Stimulated activated CD8-positive, alpha-beta memory T cell treated with anti-CD3 and anti-CD28 coated beads, Interleukin-7, amount 100 ng/mL, for 1 hour (primary cell): ENCODE measurements around the gene AOPEP.

Experiments
- DNase-seq, 2 donors: peaks; one replicate each; pipeline ENCODE4 v3.0.0-alpha.2; 2020; ENCODE audit warnings: low read depth in 2 of 2

The AOPEP gene

GRCh38 chr9:94760010-94760409 is 33.5 kb downstream of the AOPEP start:
- no peak for DNase-seq

- DNase-seq: no peak
Measured at GRCh38 chr9:94760660-94761059, 34.2 kb downstream of the AOPEP start.

DNA sequence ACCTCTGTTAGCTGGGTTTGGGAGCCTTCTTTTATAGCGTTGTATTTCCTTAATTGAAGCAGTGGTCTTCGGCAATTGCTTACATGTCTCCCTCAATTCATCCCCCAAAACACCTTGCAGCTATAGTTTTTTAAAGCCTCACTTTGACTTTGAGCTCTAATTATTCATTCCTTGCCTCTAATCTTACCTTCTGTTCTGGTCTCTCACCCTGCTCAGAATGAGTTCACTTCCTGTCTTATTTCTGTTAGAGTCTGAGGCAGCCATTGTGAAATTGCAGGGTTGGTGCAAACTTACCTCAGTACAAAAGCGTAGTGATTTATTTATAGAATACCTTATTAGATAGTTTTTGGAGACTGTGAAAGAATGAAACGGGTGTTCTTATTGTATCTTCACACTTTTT is 35.0 kb downstream of the AOPEP start:
- DNase-seq: no peak

DNA sequence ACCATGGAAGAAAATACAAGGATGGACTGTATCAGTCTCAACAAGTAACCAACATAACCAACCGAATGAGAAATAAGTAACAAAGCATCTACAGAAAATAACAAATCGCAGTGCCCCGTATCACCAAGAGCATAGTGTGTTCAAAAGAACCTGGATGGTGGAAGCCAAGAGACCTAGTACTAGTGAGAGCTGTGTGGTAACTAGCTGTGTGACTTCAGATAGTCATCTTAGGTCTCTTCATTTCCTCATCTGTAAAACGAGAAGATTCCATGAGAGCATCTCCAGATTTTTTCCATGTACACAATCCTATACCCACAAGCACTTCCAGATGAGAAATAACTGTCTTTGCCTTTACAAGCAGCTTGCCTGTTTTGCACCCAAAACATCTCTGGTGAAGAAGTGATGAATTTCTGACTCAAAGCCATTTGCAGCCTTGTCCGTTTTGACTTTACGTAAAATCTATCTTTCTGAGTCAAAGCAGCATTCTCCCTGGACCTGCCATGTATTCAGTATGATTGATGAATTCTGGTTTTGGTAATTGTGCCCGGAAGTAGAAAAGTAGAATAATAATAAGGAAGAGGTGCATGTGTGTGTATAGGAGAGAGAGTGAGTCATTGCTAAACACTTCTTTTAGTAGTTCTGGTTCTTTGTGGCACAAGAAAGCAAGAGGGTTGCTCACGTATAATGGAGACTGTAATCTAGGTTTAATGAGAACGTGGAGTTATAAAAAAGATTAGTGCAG is 41.0 kb downstream of the AOPEP start:
- no peak for DNase-seq

GRCh38 chr9:94768766-94769165 is 42.3 kb downstream of the AOPEP start:
- DNase-seq: no peak

GRCh38 chr9:94770334-94770733 is 43.8 kb downstream of the AOPEP start:
- DNase-seq: no peak

- DNase-seq: no peak
Measured at GRCh38 chr9:94771096-94771495, 44.6 kb downstream of the AOPEP start.

GRCh38 chr9:94772144-94772543 is 45.6 kb downstream of the AOPEP start:
- DNase-seq: no peak

- no peak for DNase-seq
Measured at GRCh38 chr9:94772639-94773303, 46.3 kb downstream of the AOPEP start.

GRCh38 chr9:94773655-94774054 is 47.2 kb downstream of the AOPEP start:
- no peak for DNase-seq

- no peak for DNase-seq
Measured at GRCh38 chr9:94778013-94778412, 51.5 kb downstream of the AOPEP start.

- no peak for DNase-seq
Measured at GRCh38 chr9:94779031-94779430, 52.5 kb downstream of the AOPEP start.

- no peak for DNase-seq
Measured at GRCh38 chr9:94779693-94780290, 53.3 kb downstream of the AOPEP start.

GRCh38 chr9:94780516-94780950 is 54.0 kb downstream of the AOPEP start:
- DNase-seq: no peak

DNA sequence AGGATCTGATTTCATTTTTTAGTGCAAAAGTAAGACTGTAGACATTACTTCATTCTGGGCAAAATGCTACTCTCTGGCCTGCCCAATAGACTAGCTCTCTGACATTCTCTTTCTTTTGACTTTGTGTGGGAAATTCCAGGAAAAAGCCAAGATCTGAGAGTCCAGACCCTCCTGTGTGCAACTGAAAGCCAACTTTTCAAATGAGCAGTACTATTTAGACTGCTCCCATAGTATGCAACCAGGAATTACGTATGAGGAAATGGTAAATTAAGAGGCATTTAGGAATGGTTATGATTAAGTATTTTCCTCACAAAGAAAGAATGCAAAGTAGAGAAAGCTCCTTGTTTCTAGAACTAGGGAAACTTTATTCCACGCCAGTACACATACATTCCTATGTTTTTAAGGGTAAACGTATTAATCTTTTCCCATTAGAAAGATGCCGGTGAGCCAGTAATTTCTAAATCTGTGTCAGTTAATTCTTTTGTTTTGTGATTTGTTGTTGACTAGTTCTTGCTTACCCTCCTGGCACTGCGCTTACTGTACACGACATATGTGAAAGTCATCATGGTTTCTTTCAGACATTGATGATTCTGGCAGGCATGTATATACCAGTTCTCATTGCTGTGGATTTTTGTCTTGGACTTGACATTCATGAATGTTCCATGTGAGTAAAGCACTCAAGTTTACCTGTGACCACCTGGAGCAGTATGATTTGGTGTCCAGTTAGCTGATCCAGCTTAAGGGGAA is 56.0 kb downstream of the AOPEP start:
- DNase-seq: no peak

DNA sequence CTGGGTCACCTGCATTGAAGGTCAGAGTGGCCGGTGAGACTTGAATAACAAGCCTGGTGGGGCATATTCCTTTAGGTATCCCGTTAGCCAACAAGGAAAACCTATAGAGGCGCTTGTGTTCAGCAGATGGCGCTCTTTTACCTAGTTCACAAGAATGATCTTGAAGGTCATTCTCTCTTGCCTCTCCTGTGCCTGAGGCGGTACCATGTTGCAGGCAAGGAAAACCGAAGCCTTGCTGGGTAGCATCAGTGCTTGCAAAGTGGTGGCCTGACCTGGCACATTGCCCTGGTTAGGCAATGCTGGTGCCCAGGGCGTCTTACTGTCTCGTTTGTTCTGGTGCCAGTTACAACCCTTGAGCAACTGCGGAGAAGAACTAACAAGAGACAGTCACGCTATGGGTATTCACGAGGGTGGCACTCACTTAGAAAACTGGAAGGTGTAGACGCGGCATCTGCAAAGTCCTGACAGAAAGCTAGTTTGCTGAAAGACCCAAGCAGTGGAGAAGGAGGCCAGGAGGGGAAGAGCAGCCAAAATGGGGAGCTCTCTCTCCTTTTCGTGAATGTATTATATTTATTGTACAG is 56.7 kb downstream of the AOPEP start:
- peak; percentile 0 to 11 for DNase-seq

GRCh38 chr9:94783928-94784327 is 57.4 kb downstream of the AOPEP start:
- no peak for DNase-seq

GRCh38 chr9:94785215-94786169 is 59.0 kb downstream of the AOPEP start:
- no peak for DNase-seq

- DNase-seq: no peak
Measured at GRCh38 chr9:94786586-94786985, 60.1 kb downstream of the AOPEP start.

GRCh38 chr9:94787266-94787665 is 60.8 kb downstream of the AOPEP start:
- no peak for DNase-seq

DNA sequence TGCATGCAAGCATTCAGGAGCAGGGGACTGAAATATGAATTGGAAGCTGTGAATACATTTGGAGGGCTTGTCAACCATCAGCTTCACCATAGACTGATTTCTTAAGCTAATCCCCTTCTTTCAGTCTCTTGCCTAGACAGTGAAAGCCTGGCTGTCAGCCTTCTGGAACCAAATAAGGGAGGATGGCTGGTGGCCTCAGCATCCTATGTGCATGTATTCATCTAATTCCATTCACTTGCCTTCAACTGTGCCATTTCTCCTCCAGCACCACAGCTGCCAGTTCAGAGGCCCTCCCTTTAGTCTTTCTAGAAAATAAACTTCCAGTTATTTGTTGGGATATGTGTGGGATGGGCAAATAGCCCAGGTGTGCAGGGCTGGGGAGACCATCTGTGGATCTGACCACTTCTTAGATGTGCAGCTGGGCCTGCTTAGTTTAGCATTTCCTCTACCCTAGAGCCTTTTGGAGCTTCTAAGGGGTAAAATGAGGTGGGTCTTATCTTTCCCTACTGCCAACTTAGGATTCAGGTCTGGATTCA is 62.1 kb downstream of the AOPEP start:
- no peak for DNase-seq
